GM21423 (cell line): ENCODE results near the gene WBP11.

ENCODE experiments used
- ATAC-seq: cut with Tn5 transposase; IDR thresholded peaks from one replicate; pipeline ENCODE4 v1.9.1; 2021; ENCODE audit warnings: mild to moderate bottlenecking, moderate library complexity; ENCODE audit not compliant: unreplicated experiment

The WBP11 gene

DNA sequence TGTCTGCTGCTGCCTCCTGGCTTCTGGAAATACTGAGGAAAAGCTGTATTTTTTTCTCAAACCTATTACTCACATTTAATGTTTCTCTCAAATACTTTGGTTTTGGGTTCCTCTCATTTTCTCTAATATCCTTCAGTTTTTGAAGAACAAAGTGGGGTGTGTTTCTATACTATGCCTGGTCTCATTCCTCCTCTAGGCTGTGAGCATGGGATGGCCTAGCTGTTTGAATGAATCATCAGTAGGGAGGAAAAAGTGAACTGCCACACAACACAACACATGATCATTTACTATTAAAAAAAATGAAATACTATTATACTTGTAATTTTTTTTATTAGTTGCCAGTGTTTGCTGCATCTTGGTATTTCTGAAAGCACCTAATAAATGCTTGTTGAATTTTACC is 22.0 kb upstream of the WBP11 start:
- no peak for ATAC-seq

DNA sequence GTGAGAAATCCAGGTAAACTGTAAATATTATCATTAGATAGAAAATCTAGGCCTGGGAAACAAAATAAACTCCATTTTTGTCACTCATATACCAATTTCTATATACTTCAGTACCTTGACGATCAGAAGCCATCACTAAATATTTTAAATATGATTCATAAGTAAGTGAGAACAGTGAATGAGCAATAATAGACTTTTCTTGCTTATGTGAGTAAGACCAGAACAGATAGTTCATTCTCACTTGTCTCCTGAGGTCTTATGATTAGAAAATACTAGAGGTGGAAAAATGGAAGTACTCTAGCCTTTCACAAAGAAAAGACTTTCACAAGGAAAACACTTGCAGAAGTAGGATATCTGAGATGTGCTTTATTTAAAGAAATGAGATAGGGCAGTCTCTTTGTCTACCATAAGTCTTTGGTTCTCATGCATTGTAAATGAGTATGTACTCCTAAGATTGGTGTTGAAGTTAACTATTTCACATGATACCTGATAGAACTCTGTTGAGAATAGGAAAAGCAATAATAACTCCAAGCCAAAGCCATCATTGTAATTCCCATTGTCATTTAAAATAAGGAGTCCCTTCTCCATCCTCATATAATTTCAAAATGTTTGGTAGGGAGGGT is 20.8 kb upstream of the WBP11 start:
- no peak for ATAC-seq

DNA sequence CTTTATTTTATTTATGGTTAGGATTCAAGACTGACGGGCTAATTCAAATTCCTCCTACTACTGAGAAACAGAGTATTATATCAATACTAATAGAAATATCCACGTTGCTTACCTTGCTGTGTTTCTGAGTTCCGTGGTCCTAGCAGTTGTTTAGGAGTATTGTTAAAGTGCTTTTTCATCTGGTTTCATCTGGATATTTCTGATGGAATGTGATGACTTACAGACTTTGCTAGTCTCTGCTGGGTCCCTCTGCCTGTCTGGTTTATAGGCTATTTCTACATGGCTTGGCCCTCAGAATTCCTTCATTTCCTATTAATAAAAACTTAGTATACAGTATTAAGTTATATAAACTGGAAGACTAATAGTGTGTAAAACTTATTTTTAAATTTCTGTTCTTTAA is 10.7 kb upstream of the WBP11 start, which contains the start of gene SMCO3:
Gene SMCO3 (minus strand): TSS at position 169 of the 400 bp plus-strand sequence. CDS start 7,502 bp downstream, outside the sequence.
- ATAC-seq, result no peak

DNA sequence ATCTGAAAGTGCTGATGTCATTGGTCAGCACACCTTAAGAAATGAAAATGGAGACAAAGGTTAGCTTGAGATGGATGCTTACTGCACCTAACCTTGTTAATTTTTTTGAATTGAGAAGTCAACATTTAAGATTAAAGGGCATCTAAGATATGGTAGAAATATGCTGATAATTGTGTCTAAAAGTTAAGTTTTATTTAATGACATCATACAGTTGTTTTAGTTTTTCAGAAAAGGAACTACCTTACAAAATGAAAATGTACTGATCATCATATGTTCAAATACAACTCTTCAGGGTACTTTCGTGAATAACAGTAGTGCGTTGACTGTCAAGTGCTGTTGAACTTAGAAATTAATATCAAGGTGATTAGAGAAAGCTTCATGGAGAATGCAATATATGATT is 8.2 kb upstream of the WBP11 start:
- ATAC-seq, result no peak

DNA sequence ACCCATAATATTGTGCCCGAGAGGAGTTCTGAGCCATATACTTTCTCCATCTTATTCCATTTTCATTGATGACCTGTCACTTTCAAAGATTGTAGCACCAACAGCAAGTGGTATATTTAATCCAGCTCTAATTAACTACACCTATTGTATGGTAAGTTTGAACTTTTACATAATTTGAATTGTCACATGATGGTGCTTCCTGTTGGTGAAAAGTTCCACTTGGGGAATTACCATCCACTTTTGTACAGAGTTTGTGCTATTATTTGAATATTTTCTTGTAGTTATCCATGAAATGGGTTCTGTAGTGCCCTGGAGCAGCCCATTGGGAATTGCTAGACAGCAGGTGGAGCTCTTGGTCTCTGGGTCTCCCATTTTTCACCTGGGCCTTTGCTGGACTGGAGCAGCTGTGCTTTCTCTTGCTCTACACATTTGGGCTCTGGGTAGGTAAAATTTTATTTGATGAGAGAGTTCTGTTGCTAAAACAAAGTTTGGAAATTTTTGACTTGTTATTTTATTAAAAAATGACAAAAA is 7.7 kb upstream of the WBP11 start:
- no peak for ATAC-seq

DNA sequence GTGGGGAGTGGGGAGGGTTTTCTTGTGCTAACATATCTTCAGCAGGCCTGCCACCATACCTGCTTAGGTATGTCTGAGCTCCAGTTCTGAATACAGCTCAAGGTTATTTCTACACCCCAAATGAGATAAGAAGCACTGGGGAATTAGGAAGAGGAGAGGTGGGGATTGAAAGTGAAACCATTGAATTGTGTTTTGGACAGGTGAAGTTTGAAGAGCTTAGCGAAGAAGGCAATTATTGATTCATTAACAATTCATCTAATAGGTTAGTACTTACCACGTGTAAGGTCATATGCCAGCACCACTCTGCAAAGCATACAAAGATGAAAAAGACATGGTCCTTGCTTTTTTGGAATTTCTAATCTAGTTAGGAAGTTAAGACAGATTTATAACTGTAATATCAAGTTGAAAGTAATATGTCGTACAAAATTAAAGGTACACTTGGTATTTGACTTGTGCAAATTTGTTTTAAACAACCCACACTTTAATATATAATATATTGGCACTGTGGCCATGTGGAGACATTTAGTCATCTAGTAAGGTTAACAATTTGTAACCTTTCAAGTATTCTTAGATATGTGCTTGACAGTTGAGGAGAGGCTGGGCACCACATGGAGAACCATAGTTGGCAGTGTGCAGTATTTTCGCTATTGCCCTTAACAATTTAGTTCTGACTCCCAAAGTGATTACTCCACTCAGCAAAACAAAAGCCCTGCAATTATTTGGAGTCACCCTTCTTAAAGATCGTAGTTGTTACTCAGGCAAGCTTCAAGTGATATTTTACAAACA is 7.1 kb upstream of the WBP11 start:
- no peak for ATAC-seq

DNA sequence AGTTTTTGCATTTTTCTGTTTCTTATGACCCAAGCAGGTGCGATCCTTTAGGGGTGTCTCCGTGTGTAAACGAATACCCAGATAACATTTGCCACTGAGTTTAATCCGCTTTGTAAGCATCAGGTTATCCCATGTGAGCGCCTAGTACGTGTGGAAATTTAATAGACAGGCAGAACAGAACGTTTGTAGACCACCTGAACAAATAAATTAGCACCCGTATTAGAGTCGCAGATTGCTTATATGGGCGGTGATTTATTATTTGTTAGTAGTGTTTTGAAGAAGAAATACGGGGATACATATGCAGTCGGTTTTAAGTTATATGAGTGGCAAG is 517 bp upstream of the WBP11 start:
- ATAC-seq, result peak; percentile 16

DNA sequence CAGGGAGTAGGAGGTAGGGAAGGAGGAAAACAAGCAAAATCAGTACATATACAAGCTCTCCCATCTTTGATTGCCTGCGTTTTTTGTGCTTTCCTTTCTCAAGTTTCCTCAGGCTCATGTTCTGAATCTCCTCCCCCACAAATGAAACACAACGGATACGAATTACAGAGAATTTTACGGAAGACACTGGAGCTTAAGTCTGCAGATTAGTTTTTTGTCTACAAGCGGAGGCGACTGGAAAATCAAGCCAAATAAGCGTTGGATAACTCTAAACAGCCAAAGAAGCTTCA is 612 bp downstream of the WBP11 start:
- ATAC-seq, result no peak

DNA sequence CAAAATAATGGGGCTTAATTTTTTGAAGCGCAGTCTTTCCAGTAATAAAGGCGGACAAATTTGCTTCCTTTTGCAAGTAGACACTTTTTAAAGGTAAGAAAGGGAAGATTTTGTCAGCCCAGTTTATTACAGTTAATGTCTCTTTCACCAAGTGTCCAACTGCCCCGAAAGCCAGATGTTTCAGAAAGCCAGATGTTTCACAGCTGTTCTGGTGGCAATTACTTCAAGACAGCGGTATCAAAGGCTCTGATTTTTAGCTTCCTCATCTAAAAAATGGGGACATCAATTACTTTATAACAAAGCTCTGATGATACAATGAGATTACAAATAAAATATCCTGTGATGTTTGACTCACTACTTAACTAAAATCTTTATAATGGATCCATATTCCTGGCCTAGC is 1.0 kb downstream of the WBP11 start:
- ATAC-seq, result no peak

DNA sequence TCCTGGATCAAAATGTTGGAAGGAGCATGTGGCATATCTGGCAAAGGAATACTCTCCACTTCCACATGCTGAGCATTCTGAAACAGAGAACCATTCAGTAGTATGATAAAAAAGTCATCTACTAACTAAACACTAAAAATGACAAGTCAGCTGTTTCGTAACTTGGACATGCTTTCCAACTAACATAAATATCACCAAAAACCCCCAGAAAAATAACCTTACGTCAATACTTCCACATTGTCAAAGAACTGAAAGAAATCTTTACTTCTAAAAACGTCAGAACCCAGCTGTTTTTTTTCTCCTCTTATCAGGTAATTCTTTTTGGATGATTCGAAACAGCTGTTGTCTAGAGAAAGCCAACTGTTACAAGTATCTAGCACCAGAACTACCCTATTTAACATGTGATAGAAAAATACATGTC is 8.2 kb downstream of the WBP11 start:
- no peak for ATAC-seq

DNA sequence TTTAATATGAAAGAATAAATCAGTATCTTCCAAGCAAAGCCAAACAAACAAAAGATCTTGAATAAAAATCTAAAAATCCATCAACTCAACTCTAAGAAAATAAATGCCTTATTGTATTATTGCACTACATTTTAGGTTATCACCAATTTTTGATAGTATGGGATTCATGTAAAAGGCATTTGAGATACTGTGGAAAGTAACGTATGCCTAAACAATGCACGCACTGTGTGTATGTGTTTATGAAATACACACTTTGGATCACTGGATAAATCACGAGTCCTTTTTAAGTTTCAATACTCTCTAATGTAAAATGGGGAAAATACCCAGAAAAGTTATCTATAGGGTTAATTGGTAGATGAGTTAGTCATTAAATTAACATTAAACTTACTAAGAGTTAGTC is 17.7 kb downstream of the WBP11 start:
- ATAC-seq, result no peak

DNA sequence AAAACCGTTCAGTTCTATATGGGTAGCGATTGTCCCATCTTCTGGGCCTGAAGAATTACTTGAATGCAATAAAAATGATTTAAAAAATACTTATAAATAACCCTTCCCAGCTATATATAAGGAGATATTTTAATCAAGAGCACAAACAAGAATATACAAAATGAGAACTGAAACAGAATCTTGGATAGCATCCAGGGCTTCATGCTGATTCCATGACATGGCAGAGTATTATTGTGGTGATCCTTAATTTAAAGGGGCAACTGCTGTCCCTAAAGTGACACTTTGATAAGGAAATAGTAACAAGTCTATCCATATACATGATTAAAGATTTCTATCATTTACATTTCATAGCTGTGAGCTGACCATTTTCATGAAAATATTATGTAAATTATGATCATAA is 18.8 kb downstream of the WBP11 start:
- no peak for ATAC-seq

DNA sequence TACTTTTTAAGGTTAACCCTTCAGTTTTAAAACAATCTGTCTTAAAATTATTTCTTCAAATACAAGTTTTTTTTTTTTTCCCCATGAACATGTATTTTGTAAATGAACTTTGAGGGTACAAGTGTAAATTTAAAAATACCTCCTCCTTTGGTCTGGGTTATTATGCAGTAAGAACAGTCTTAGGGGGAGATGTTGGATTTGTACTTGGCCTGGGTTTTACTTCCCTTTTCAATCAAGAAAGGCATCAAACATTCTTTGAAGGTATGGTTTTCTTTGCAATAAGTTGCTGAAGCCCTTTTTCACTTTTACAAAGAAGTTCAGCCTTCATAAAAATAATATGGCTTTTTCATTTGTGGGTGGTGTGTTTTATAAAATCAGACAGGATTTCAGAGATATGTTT is 20.5 kb downstream of the WBP11 start:
- ATAC-seq, result peak; percentile 49

DNA sequence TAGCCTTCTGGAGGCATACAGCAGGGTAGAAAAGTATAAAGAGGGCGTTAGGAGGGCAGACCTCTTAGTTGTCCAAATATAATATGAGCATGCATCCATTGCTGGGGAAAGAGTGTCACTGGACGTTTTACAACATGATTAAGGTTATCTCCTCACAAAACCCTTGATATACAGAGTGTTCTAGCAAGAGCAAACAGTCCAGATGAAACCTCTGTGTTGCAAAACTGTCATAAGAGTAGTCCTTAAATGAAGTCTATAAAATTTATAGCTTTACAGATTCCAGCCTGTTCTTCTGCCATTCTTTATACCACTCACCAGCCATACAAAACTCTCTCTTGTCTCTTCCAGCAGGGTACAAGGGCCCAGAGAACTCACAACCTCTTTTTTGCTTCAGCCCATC is 21.7 kb downstream of the WBP11 start:
- no peak for ATAC-seq

DNA sequence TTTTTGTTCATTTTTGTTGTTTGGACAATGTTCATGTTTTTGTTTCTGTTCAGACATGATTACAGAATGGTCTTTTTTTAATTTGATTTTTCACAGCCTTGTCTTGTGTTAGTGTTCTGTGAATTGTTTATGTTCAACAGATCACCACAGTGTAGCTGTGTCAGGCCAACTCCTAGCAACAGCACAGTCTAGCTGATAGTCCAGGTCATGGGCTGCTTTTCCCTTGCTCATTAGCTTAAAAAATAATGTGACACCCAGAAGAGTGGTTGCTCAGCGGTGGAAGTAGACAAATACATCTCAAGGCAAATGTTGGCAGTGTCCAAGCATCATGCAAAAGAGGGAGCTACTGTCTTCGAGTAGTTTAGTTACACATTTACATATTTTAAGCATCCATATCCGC is 22.4 kb downstream of the WBP11 start:
- no peak for ATAC-seq

DNA sequence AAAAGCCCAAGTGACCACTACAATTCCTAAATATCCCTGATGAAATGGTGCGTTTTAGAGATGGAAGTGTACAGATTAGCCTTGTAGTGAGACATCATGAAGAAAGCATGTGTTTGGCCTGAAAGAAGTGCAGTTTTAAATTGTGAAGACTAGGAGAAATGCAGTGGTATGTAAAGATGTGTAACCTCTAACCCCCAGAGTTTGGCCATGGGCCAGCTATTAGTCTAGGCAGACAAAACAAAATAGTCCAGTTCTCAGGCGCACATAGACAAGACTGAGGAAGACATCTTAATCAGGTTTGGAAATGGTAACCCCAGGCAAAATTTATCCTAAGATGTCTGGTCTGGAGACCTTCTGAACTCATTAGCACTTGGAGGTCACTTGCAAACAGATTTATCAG is 23.4 kb downstream of the WBP11 start:
- no peak for ATAC-seq

DNA sequence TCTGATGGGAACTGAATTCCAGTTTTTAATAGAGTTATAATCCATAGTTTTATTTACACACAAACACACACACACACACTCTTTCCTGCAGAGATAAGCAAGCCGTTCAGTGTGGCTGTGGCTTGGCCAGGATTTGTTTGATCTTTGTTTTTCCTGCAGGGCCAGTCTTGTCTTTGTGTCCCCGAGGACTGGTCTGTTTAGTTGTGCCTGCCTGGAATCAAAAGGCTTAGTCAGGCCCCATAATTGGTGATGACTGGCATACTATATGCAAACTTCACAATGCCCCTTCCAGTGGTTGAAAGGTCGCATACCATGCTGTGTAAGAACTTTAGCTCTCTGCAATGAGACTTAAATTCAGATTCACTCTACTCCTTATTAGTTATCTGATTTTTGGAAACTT is 26.0 kb downstream of the WBP11 start:
- no peak for ATAC-seq

DNA sequence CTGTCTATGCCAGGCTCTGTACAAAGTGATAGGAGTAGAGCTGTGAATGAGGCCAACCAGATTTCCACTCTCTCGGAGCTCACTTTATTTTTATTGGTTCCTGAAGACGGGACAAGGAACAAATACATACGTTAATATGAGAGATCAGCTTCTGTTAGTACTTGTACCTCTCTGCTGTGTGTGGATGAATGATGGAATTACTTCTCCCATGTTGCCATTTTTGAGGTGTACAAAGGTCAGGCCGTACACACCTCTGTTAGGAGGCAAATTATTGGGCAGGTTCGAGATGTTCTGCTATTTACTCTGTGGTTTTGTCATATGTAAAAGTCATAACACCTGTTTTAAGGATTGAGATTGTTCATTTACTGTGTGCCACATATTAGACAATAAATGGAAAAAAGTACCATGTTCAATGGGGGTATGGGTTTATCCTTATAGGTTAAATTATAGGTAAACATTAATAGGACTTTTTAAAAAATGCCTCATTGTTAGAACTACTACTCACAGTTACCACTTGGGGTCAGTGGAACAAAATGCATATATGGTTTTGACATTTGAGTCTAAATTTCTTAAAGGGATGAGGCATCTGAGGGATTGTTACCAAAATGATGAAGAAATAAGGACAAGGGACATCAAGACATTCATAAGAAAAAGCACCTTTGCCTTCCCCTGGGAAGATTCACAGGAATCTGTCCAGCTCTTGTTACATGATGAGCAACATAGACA is 26.9 kb downstream of the WBP11 start:
- ATAC-seq, result no peak

DNA sequence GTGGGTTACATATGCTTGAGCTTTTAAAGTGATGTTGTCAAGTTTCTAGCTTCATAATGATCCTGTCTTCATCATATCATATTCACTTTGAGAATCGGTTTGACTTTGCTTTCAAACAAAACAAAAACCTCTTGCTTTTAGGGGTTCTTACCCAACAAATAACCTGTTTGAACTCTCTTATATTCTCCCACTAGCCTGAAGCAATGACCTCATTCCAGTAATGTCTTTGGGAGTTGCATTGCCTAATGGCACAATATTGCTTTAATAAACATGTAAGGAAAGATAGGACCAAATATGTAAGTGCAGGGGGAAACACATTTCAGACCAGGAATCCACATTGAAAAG is 27.7 kb downstream of the WBP11 start:
- ATAC-seq, result no peak

DNA sequence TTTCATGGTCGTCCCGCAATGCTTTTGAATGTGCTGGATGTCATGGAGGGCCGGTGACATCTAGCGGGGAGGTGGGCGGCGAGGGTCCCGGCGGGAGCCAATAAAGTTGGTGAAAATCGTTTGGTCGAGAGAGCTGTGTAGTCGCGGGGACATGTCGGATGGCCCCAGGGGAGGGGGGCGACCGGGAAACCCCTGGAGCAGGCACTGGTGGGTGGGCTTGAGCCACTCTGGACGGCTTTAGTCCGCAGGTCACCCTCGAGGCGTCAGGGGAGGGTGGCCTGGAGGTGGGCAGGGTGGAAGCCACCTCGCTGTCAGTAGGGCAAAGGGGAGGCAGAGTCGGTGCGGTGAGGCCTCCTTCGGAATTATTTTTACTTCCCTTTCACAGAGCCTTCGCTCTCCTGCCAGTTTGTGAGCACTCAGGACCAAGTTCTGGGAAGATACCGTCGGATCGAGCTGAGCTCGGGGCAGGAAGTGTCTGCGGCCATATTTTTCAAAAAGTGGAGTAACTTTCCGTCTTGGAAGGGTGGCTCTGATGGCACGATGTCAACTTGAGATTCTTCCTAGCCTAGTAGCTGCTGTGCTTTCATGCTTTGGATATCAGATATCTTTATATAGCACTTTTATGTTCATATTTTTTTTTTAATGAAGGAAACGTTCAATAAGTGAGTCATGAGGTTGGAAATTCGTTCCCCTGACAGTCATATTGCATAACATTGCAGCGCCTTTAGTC is 28.2 kb downstream of the WBP11 start:
- ATAC-seq, result no peak

DNA sequence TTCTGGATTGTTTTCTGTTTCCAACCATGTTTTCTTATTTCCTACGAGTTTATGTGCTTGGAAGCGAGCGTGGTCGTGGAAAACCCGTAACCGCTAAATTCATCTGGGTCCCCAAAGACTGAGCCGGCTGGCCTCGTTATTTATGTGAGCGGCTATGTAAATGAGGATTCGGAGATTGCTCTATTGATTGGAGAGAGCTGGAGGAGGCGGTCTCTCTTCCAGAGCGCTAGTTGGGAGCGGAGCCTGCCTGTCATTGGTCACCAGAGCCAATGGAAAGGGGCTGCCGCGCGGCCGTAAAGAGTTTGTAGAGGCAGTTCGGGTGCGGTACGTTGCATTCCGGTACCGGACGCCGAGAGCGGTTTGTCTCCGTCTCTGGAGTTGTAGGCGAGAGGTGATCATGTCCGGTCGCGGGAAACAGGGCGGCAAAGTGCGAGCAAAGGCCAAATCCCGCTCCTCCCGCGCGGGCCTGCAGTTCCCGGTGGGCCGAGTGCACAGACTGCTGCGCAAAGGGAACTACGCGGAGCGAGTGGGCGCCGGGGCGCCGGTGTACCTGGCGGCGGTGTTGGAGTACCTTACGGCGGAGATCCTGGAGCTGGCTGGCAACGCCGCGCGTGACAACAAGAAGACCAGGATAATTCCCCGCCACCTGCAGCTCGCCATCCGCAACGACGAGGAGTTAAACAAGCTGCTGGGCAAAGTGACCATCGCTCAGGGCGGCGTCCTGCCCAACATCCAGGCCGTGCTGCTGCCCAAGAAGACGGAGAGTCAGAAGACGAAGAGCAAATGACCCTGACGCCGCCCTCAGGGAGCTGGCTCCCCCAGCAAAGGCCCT is 29.0 kb downstream of the WBP11 start:
- ATAC-seq, result peak; percentile 54
